Muscle layer of duodenum (tissue), 2 donors: ENCODE measurements around the gene NHERF1.
A peak's percentile ranks its signal among the peaks of the same experiment; 100 is the strongest.

Source experiments
- H3K27ac ChIP-seq: one replicate; pipeline ENCODE4 v1.7.0; 2013; ENCODE audit warnings: mild to moderate bottlenecking, low read length
- H3K27me3 ChIP-seq: one replicate; pipeline ENCODE4 v1.7.0; 2013; ENCODE audit warnings: low read depth, mild to moderate bottlenecking, control low read depth, low read length
- H3K36me3 ChIP-seq, 2 donors: one replicate each; pipeline ENCODE4 v1.7.0; 2013; ENCODE audit warnings: low read length in 2 of 2, control low read depth in 1 of 2, mild to moderate bottlenecking in 1 of 2; ENCODE audit not compliant: insufficient read depth in 2 of 2, control insufficient read depth in 1 of 2
- H3K4me1 ChIP-seq, 2 donors: one replicate each; pipeline ENCODE4 v1.7.0; 2013; ENCODE audit warnings: low read length in 2 of 2, mild to moderate bottlenecking in 2 of 2, control low read depth in 1 of 2, moderate library complexity in 1 of 2; ENCODE audit not compliant: insufficient read depth in 2 of 2, control insufficient read depth in 1 of 2
- H3K4me3 ChIP-seq, 2 donors: one replicate each; pipeline ENCODE4 v1.7.0; 2013; ENCODE audit warnings: low read length in 2 of 2, low read depth in 1 of 2, mild to moderate bottlenecking in 1 of 2
- H3K9me3 ChIP-seq, 2 donors: one replicate each; pipeline ENCODE4 v1.7.0; 2013; ENCODE audit warnings: low read length in 2 of 2, control low read depth in 1 of 2, mild to moderate bottlenecking in 1 of 2; ENCODE audit not compliant: control insufficient read depth in 1 of 2
- donor health status: healthy.

The NHERF1 gene

GRCh38 chr17:74748529-74749278 is at the start of gene NHERF1:
Gene NHERF1, plus strand, starts transcription at chr17:74748628. Its CDS starts 219 bp downstream, at chr17:74748847.
- H3K4me1 ChIP-seq, result peaks cover 4 to 34% of the 10 kb centered on the region in 2 donors
- no peaks in the 10 kb centered on the region for H3K9me3 ChIP-seq
- H3K27ac ChIP-seq, result peak within 1 kb of the TSS; percentile 87

DNA sequence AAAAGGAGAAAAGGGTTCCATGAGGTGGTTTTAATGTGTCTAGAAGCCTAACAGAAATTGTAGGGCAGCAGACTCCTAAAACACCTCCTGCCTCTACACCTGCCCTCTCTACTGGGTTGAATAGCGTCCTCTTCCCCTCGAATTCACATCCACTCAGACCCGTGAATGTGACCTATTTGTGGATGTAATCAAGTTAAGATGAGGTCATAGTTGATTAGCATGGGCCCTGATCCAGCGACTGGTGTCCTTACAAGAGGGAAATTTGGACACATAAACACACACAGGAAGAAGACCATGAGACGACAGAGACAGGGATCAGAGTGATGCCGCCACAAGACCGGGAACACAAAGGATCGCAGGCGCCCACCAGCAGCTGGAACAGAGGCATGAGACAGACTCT is 49.2 kb upstream of the NHERF1 start:
- H3K4me1 ChIP-seq, result no peaks in the 10 kb centered on the region
- no peaks in the 10 kb centered on the region for H3K9me3 ChIP-seq
- H3K27ac ChIP-seq, result no peak overlapping the region
- H3K27me3 ChIP-seq, result peaks cover 1% of the 10 kb centered on the region
- no peak overlapping the region for H3K4me3 ChIP-seq
- no peaks in the 10 kb centered on the region for H3K36me3 ChIP-seq

More at GRCh38 chr17:74748529-74749278, at the start of gene NHERF1:
- Histone ChIP-seq H3K36me3 (no peaks in the 10 kb centered on the region), H3K4me3 (peak within 1 kb of the TSS; percentile 64 to 92), H3K27me3 (no peaks in the 10 kb centered on the region)

- Histone ChIP-seq H3K27ac (no peak overlapping the region), H3K4me3 (no peak overlapping the region), H3K36me3 (no peaks in the 10 kb centered on the region), H3K27me3 (peaks cover 9% of the 10 kb centered on the region), H3K9me3 (no peaks in the 10 kb centered on the region), H3K4me1 (no peaks in the 10 kb centered on the region)
These were observed 46.1 kb upstream of the NHERF1 start for GRCh38 chr17:74702116-74702871.

DNA sequence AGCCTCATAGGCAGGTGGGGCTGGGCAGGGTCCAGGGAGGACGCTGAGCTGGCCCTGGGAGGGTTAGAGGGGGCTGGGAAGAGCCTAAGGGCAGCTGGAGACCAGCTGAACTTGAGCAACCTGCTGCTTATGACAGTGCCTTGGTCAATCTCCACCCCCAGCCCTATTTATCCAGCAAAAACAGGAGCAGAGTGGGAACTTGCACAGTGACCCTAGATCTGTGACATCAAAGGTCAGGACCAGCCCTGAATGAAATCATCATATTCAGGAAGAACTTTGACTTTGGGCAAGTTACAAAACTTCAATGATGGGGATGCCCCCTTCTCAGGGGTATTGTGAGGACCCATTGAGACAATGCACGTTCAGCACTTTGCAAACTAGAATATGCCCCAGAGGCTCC is 45.1 kb upstream of the NHERF1 start:
- no peak overlapping the region for H3K27ac ChIP-seq
- no peak overlapping the region for H3K4me3 ChIP-seq
- H3K27me3 ChIP-seq, result peaks cover 9% of the 10 kb centered on the region
- H3K4me1 ChIP-seq, result no peaks in the 10 kb centered on the region
- no peaks in the 10 kb centered on the region for H3K9me3 ChIP-seq
- H3K36me3 ChIP-seq, result no peaks in the 10 kb centered on the region

DNA sequence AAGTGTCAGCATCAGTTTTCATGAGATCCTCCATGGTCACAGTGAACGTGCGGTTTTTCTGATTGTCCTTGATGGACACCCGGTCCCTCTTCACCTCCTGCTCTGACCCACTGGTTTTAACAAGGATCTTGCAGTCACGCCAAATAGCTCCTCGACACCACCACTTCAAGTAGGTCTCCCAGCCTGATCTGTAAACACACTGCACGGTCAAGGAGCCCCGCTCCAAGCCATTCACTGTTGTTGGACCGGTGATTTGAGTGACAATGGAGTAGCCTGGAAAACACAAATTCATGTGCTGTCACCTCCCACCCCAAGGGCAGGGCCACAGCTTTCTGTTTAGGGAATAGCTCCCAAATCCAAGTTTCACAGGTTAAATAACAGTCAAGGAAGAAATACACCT is 43.9 kb upstream of the NHERF1 start:
- Histone ChIP-seq H3K4me1 (no peaks in the 10 kb centered on the region), H3K4me3 (no peak overlapping the region), H3K36me3 (no peaks in the 10 kb centered on the region), H3K27me3 (peaks cover 9% of the 10 kb centered on the region), H3K9me3 (no peaks in the 10 kb centered on the region), H3K27ac (no peak overlapping the region)

GRCh38 chr17:74711058-74711824 is 37.2 kb upstream of the NHERF1 start:
- H3K27ac ChIP-seq, result no peak overlapping the region

DNA sequence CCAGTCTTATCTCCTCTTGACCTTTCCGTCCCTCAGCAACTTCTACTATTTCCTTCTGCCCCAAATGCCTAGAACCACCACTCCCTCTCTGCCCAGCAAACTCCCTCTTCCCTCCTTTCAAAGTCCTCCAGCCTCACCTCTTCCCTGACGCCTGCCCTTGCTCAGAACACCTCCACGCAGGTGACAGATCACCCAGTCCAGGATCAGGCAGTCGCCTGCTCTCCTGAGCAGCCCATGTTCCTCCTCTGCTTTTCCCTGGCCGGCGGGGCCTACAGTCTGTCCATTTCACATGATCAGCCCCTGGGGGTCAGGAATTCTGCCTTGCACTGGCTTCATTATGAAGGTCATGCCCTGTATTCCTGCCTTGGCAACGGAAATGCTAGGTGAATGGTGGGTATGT is 36.1 kb upstream of the NHERF1 start:
- no peak overlapping the region for H3K27ac ChIP-seq

More at GRCh38 chr17:74711058-74711824, 37.2 kb upstream of the NHERF1 start:
- H3K4me3 ChIP-seq, result peak overlapping the region in 1 of 2 donors; percentile 13
- no peaks in the 10 kb centered on the region for H3K4me1 ChIP-seq
- H3K36me3 ChIP-seq, result no peaks in the 10 kb centered on the region
- H3K9me3 ChIP-seq, result no peaks in the 10 kb centered on the region
- H3K27me3 ChIP-seq, result peaks cover 7% of the 10 kb centered on the region

GRCh38 chr17:74712756-74713155 is 35.7 kb upstream of the NHERF1 start, which contains the start of gene CD300LF:
Gene CD300LF, minus strand, starts transcription at chr17:74712923. Its CDS starts 57 bp downstream, at chr17:74712866.
- no peak within 1 kb of the TSS for H3K27ac ChIP-seq
- peak within 1 kb of the TSS; percentile 0 to 24 for H3K4me3 ChIP-seq
- H3K4me1 ChIP-seq, result no peaks in the 10 kb centered on the region
- no peaks in the 10 kb centered on the region for H3K36me3 ChIP-seq
- peaks cover 4% of the 10 kb centered on the region for H3K27me3 ChIP-seq
- H3K9me3 ChIP-seq, result no peaks in the 10 kb centered on the region

More for the DNA sequence above, 36.1 kb upstream of the NHERF1 start:
- H3K36me3 ChIP-seq, result no peaks in the 10 kb centered on the region
- peak overlapping the region; percentile 0 to 24 for H3K4me3 ChIP-seq
- peaks cover 4% of the 10 kb centered on the region for H3K27me3 ChIP-seq
- no peaks in the 10 kb centered on the region for H3K4me1 ChIP-seq
- H3K9me3 ChIP-seq, result no peaks in the 10 kb centered on the region

DNA sequence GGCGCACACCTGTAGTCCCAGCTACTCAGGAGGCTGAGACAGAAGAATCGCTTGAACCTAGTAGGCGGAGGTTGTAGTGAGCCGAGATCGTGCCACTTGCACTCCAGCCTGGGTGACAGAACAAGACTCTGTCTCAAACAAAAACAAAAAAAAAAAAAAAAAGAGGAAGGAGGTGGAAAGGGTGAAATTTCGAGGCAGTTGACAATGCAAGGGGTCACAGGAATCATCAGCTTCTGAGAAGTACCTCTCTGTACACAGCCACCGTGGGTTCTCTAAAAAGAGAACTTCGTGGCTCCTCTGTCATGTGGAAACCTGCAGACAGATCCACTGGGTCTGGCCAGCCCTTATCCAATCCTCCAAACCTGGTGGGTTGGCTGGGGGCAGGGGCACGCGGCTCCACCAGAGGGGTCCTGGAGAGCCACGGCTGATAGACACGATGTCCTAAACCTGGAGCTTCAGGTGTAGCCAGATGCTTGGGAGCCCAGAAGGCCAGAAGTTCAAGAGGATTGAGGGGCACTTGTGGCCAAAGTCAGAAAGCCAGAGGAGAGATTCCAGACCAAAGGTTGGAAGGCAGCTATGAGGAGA is 35.2 kb upstream of the NHERF1 start:
- Histone ChIP-seq H3K27ac (no peak overlapping the region), H3K27me3 (peaks cover 4% of the 10 kb centered on the region), H3K36me3 (no peaks in the 10 kb centered on the region), H3K9me3 (no peaks in the 10 kb centered on the region), H3K4me3 (no peak overlapping the region), H3K4me1 (no peaks in the 10 kb centered on the region)

GRCh38 chr17:74715144-74715543 is 33.3 kb upstream of the NHERF1 start:
- H3K4me1 ChIP-seq, result no peaks in the 10 kb centered on the region
- no peak overlapping the region for H3K4me3 ChIP-seq
- no peaks in the 10 kb centered on the region for H3K36me3 ChIP-seq
- no peak overlapping the region for H3K27ac ChIP-seq
- H3K9me3 ChIP-seq, result no peaks in the 10 kb centered on the region
- peaks cover 4% of the 10 kb centered on the region for H3K27me3 ChIP-seq

DNA sequence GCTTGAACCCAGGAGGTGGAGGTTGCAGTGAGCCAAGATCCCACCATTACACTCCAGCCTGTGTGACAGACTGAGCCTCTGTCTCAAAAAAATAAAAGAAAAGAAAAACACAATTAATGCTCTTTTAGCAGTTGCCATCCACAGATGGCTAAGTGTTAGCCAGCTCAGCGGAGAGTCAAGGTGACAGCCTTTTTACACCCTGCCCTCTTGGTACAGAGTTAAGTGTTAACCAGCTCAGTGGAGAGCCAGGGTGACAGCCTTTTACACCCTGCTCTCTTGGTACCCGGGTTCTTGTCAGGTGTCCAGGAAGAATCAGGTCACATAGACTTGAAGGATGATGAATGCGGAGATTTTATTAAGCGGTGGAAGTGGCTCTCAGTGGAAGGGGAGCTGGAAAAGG is 27.9 kb upstream of the NHERF1 start:
- no peaks in the 10 kb centered on the region for H3K36me3 ChIP-seq
- no peak overlapping the region for H3K27ac ChIP-seq
- no peaks in the 10 kb centered on the region for H3K9me3 ChIP-seq
- H3K27me3 ChIP-seq, result no peaks in the 10 kb centered on the region
- H3K4me3 ChIP-seq, result no peak overlapping the region
- H3K4me1 ChIP-seq, result no peaks in the 10 kb centered on the region
